H1 (cell line): ENCODE data around the gene IGSF5. TPM values are rescaled to one million over a fixed set of nuclear protein-coding genes. Genes with fewer than 3 reads are reported as not detected.

Experiments
- CTCF ChIA-PET: fragments of 300-600 bp; sonication (Branson Sonifier 250); formaldehyde crosslinking; loops from one replicate; lab custom pipeline; 2021; ENCODE audit not compliant: partially characterized antibody; lab: Charles Lee
- POLR2A ChIA-PET: fragments of 300-600 bp; sonication (Branson Sonifier 250); formaldehyde crosslinking; loops from one replicate; lab custom pipeline; 2021; ENCODE audit warnings: inconsistent platforms; ENCODE audit not compliant: partially characterized antibody; lab: Charles Lee
- DNase-seq, 2 experiments: peaks; one replicate each; pipeline versions ENCODE4 v3.0.0 to v3.0.0-alpha.2; 2010 to 2022; ENCODE audit warnings: low spot score in 2 of 2, low read depth in 1 of 2, mixed read lengths in 1 of 2
- FAIRE-seq: peaks from 2 replicates; lab custom pipeline; 2011; peaks lifted over from hg19 to GRCh38; lab: Jason Lieb, UNC
- H2AFZ ChIP-seq: 2 replicates; pipeline ENCODE4 v1.8.1; 2012; ENCODE audit warnings: low read length, inconsistent platforms
- H2AK5ac ChIP-seq: 2 replicates; pipeline ENCODE4 v1.6.1; 2013; ENCODE audit warnings: low read depth, low read length
- H2BK120ac ChIP-seq: replicated peaks from 2 replicates; pipeline ENCODE3; 2013; ENCODE audit warnings: low read depth, low read length, inconsistent platforms
- H2BK12ac ChIP-seq: 2 replicates; pipeline ENCODE4 v1.6.1; 2013; ENCODE audit warnings: low read depth, low read length
- H2BK15ac ChIP-seq: 2 replicates; pipeline ENCODE4 v1.6.1; 2013; ENCODE audit warnings: low read length
- H2BK20ac ChIP-seq: 2 replicates; pipeline ENCODE4 v1.6.1; 2013; ENCODE audit warnings: low read length
- H2BK5ac ChIP-seq: 2 replicates; pipeline ENCODE4 v1.6.1; 2013; ENCODE audit warnings: low read depth, low read length
- H3K14ac ChIP-seq: 2 replicates; pipeline ENCODE4 v1.6.1; 2013; ENCODE audit warnings: inconsistent platforms; ENCODE audit not compliant: insufficient read length
- H3K18ac ChIP-seq: 2 replicates; pipeline ENCODE4 v1.6.1; 2013; ENCODE audit warnings: low read length; ENCODE audit errors: extremely low read depth
- H3K23ac ChIP-seq: 2 replicates; pipeline ENCODE4 v1.6.1; 2013; ENCODE audit warnings: inconsistent platforms; ENCODE audit not compliant: insufficient read length
- H3K23me2 ChIP-seq: 2 replicates; pipeline ENCODE4 v1.6.1; 2013; ENCODE audit warnings: low read depth, low read length
- H3K27ac ChIP-seq: 2 replicates; pipeline ENCODE4 v1.6.1; 2011; ENCODE audit warnings: low read depth, low read length, inconsistent platforms
- H3K27me3 ChIP-seq, 4 experiments: replicated peaks in 1 of 4; 1 replicate in 1 of 4; 2 replicates in 3 of 4; pipeline versions ENCODE4 v1.6.1 to v1.8.1; 2011 to 2013; ENCODE audit warnings: low read length in 3 of 4, mild to moderate bottlenecking in 3 of 4, inconsistent platforms in 2 of 4, mixed read lengths in 2 of 4, moderate library complexity in 1 of 4; ENCODE audit not compliant: control insufficient read depth in 3 of 4, insufficient read depth in 3 of 4; ENCODE audit errors: extremely low read depth in 1 of 4
- H3K36me3 ChIP-seq, 4 experiments: 2 replicates each; pipeline versions ENCODE4 v1.6.1 to v1.8.1; 2011 to 2013; ENCODE audit warnings: mild to moderate bottlenecking in 4 of 4, low read length in 3 of 4, moderate library complexity in 2 of 4, control low read depth in 1 of 4, inconsistent platforms in 1 of 4; ENCODE audit not compliant: insufficient read depth in 4 of 4, control insufficient read depth in 2 of 4
- H3K4ac ChIP-seq: replicated peaks from 2 replicates; pipeline ENCODE3; 2013; ENCODE audit warnings: low read length, low read depth, mixed read lengths, inconsistent platforms; ENCODE audit not compliant: insufficient read length
- H3K4me1 ChIP-seq, 4 experiments: replicated peaks in 1 of 4; 1 replicate in 1 of 4; 2 replicates in 3 of 4; pipeline versions ENCODE4 v1.6.1 to v1.8.1; 2011 to 2013; ENCODE audit warnings: low read length in 3 of 4, inconsistent platforms in 2 of 4, mixed read lengths in 1 of 4; ENCODE audit not compliant: insufficient read depth in 4 of 4, control insufficient read depth in 3 of 4
- H3K4me2 ChIP-seq, 2 experiments: 2 replicates each; pipeline versions ENCODE4 v1.6.1 to v1.8.1; 2011 to 2013; ENCODE audit warnings: low read depth in 2 of 2, low read length in 2 of 2, control low read depth in 1 of 2, inconsistent platforms in 1 of 2, mild to moderate bottlenecking in 1 of 2; ENCODE audit not compliant: insufficient read depth in 1 of 2
- H3K4me3 ChIP-seq, 4 experiments: fragments of 200-600, 300-600 bp in 1 of 4; sonication (generic), shearing (Covaris generic), sonication (Bioruptor Twin) in 1 of 4; 2 replicates each; pipeline versions ENCODE4 v1.5.1 to v1.8.1; 2011 to 2016; ENCODE audit warnings: low read length in 4 of 4, low read depth in 3 of 4, control low read depth in 2 of 4, inconsistent platforms in 2 of 4, mild to moderate bottlenecking in 2 of 4, mixed read lengths in 1 of 4, moderate library complexity in 1 of 4; ENCODE audit not compliant: insufficient read depth in 2 of 4; ENCODE audit errors: extremely low read depth in 1 of 4
- H3K56ac ChIP-seq: replicated peaks from 2 replicates; pipeline ENCODE3; 2013; ENCODE audit warnings: low read depth, mild to moderate bottlenecking, mixed read lengths, low read length, inconsistent platforms; ENCODE audit not compliant: insufficient read length
- H3K79me1 ChIP-seq: 2 replicates; pipeline ENCODE4 v1.6.1; 2013; ENCODE audit warnings: low read depth, low read length, control low read depth
- H3K79me2 ChIP-seq, 2 experiments: 2 replicates each; pipeline versions ENCODE4 v1.6.1 to v1.8.1; 2012 to 2013; ENCODE audit warnings: low read length in 2 of 2, mild to moderate bottlenecking in 2 of 2, inconsistent platforms in 1 of 2; ENCODE audit not compliant: insufficient read depth in 2 of 2, control insufficient read depth in 1 of 2
- H3K9ac ChIP-seq, 4 experiments: replicated peaks in 1 of 4; 1 replicate in 1 of 4; 2 replicates in 3 of 4; pipeline versions ENCODE4 v1.6.1 to v1.8.1; 2011 to 2013; ENCODE audit warnings: low read depth in 3 of 4, low read length in 3 of 4, control low read depth in 2 of 4, mild to moderate bottlenecking in 2 of 4, moderate library complexity in 2 of 4, inconsistent platforms in 1 of 4; ENCODE audit errors: extremely low read depth in 1 of 4
- H3K9me3 ChIP-seq, 2 experiments: 2 replicates each; pipeline versions ENCODE4 v1.6.1 to v1.8.1; 2012 to 2013; ENCODE audit warnings: mild to moderate bottlenecking in 2 of 2, moderate library complexity in 2 of 2, control low read depth in 1 of 2, inconsistent platforms in 1 of 2, low read depth in 1 of 2, low read length in 1 of 2, mixed read lengths in 1 of 2; ENCODE audit not compliant: insufficient read depth in 2 of 2
- H4K20me1 ChIP-seq, 2 experiments: replicated peaks in 1 of 2; 2 replicates each; pipeline versions ENCODE3 to v1.8.1; 2011 to 2013; ENCODE audit warnings: inconsistent platforms in 2 of 2, low read length in 2 of 2, mild to moderate bottlenecking in 1 of 2; ENCODE audit not compliant: insufficient read depth in 2 of 2, control insufficient read depth in 1 of 2
- H4K5ac ChIP-seq: 2 replicates; pipeline ENCODE4 v1.6.1; 2013; ENCODE audit warnings: low read length, low read depth, mixed read lengths, inconsistent platforms; ENCODE audit not compliant: insufficient read length
- H4K8ac ChIP-seq: 2 replicates; pipeline ENCODE4 v1.8.0; 2013; ENCODE audit warnings: mild to moderate bottlenecking, moderate library complexity, low read length, inconsistent platforms; ENCODE audit not compliant: insufficient read depth; ENCODE audit errors: extremely low read depth
- H4K91ac ChIP-seq: replicated peaks from 2 replicates; pipeline ENCODE3; 2013; ENCODE audit warnings: low read length, mixed read lengths, inconsistent platforms; ENCODE audit not compliant: insufficient read length
- BACH1 ChIP-seq: IDR thresholded peaks from 2 replicates; pipeline ENCODE4 v1.6.1; 2012; ENCODE audit warnings: low read length, improper control_type of control experiment
- CBX8 ChIP-seq: fragments of 300-800, 300-1000 bp; sonication (generic); IDR thresholded peaks from 2 replicates; pipeline ENCODE4 v1.7.1; 2016; ENCODE audit warnings: low read depth, low read length, borderline replicate concordance
- GABPA ChIP-seq: IDR thresholded peaks from 2 replicates; pipeline ENCODE4 v1.6.1; 2011; ENCODE audit warnings: mild to moderate bottlenecking, low read length, moderate library complexity, borderline replicate concordance; ENCODE audit not compliant: insufficient read depth
- GTF2F1 ChIP-seq: IDR thresholded peaks from 2 replicates; pipeline ENCODE4 v1.6.1; 2012; ENCODE audit warnings: low read depth, low read length, improper control_type of control experiment, borderline replicate concordance
- HDAC6 ChIP-seq: IDR thresholded peaks from one replicate; pipeline ENCODE4 v1.7.1; 2012; ENCODE audit warnings: low read depth, mild to moderate bottlenecking, inconsistent platforms, low read length, moderate library complexity
- JUN ChIP-seq: IDR thresholded peaks from 2 replicates; pipeline ENCODE4 v1.6.1; 2011; ENCODE audit warnings: low read depth, mild to moderate bottlenecking, improper control_type of control experiment, low read length
- POLR2AphosphoS5 ChIP-seq: IDR thresholded peaks from 2 replicates; pipeline ENCODE4 v1.6.1; 2011; ENCODE audit warnings: low read depth, low read length
- RFX5 ChIP-seq: IDR thresholded peaks from 2 replicates; pipeline ENCODE4 v1.6.1; 2011; ENCODE audit warnings: low read depth, low read length, improper control_type of control experiment, borderline replicate concordance
- SP2 ChIP-seq: IDR thresholded peaks from 2 replicates; pipeline ENCODE4 v1.6.1; 2012; ENCODE audit warnings: mild to moderate bottlenecking, low read length, inconsistent platforms
- TAF1 ChIP-seq: IDR thresholded peaks from 2 replicates; pipeline ENCODE4 v1.6.1; 2011; ENCODE audit warnings: mild to moderate bottlenecking, low read depth, low read length
- USF2 ChIP-seq: IDR thresholded peaks from 2 replicates; pipeline ENCODE4 v1.6.1; 2011; ENCODE audit warnings: low read length, improper control_type of control experiment
- YY1 ChIP-seq: IDR thresholded peaks from 2 replicates; pipeline ENCODE4 v1.6.1; 2011; ENCODE audit warnings: low read depth, mild to moderate bottlenecking, low read length
- WGBS, 2 experiments: shearing (Covaris generic) in 1 of 2; methylation state at CpG; one replicate each; pipeline versions ENCODE4 v1.1.6 to v1.1.7; 2013 to 2015; ENCODE audit warnings: low lambda C conversion rate in 2 of 2, mixed read lengths in 2 of 2, inconsistent platforms in 1 of 2, low coverage in 1 of 2, missing lambda C conversion rate in 1 of 2; ENCODE audit not compliant: insufficient replicate concordance in 2 of 2, insufficient coverage in 1 of 2, insufficient read length in 1 of 2; ENCODE audit errors: extremely low coverage in 1 of 2, missing lambda C conversion rate in 1 of 2; 5-methylcytosine and 5-hydroxymethylcytosine counted together
- polyA plus RNA-seq, 7 experiments: library from polyadenylated mRNA; depleted of rRNA in 3 of 7; stranded (reverse) in 5 of 7; unstranded in 2 of 7; fragments of >200 nt in 5 of 7; fragments of 200-250 nt in 2 of 7; gene quantifications; 1 replicate in 5 of 7; 2 replicates in 1 of 7; 4 replicates in 1 of 7; pipeline versions ENCODE4 v1.2.1 to v1.2.3, GENCODE V29; 2011 to 2013; ENCODE audit warnings: missing spikeins in 2 of 7, mixed read lengths in 2 of 7
- total RNA-seq: library from RNA; stranded (reverse); fragmentation: NEBNext Ultra II Directional; extraction: Animal tissue kit (Norgen Biotek cat#: 25700); gene quantifications from 2 replicates; pipeline ENCODE4 v1.2.1, GENCODE V29; 2021

IGSF5 gene
- total and polyA plus RNA-seq, 2 of the 8 experiments (the other 6 are each of a cell fraction or from before 2014, with no cell fraction given), result 4.4 to 5.4 TPM

- Histone ChIP-seq H2BK20ac (no peak overlapping the region), H3K9me3 (peaks cover 0 to 4% of the 10 kb centered on the region in 2 experiments; a peak in 1 of 4 replicates), H3K14ac (no peak overlapping the region), H3K36me3 (no peaks in the 10 kb centered on the region), H2AFZ (no peak overlapping the region), H3K79me2 (no peaks in the 10 kb centered on the region), H4K8ac (no peak overlapping the region), H4K91ac (no peak overlapping the region), H3K56ac (no peak overlapping the region), H3K9ac (no peak overlapping the region), H3K4me1 (no peaks in the 10 kb centered on the region), H3K23ac (no peak overlapping the region), H2BK12ac (no peak overlapping the region), H4K20me1 (no peaks in the 10 kb centered on the region), H2BK5ac (no peak overlapping the region), H2BK15ac (no peak overlapping the region), H3K4me2 (no peak overlapping the region), H3K4ac (no peak overlapping the region), H3K27ac (no peak overlapping the region), H3K23me2 (no peaks in the 10 kb centered on the region), H3K4me3 (no peak overlapping the region), H3K79me1 (no peaks in the 10 kb centered on the region), H4K5ac (no peak overlapping the region), H2AK5ac (no peak overlapping the region), H3K18ac (no peak overlapping the region), H2BK120ac (no peak overlapping the region), H3K27me3 (peaks cover 0 to 1% (median 0%) of the 10 kb centered on the region in 4 experiments; a peak in 1 of 7 replicates)
- FAIRE-seq (no peak), DNase-seq (no peak)
- ChIA-PET CTCF (no interaction called here), POLR2A (interaction anchor here (1.2 kb wide), 1 partner anchor 10 kb away, joined by 3 read pairs; no protein-coding TSS in a partner anchor)
- 92% methylated on average over 3 of the region's 3 CpGs; no CpG with 5 or more reads in 1 of the 2 experiments for WGBS, 2 experiments
- TF ChIP-seq YY1, result no peak
- TF ChIP-seq HDAC6, result no peak
- no peak for TF ChIP-seq POLR2AphosphoS5
- no peak for TF ChIP-seq RFX5
- no peak for TF ChIP-seq SP2
- TF ChIP-seq GABPA, result no peak
- no peak for TF ChIP-seq CBX8
- no peak for TF ChIP-seq USF2
- TF ChIP-seq JUN, result no peak
- no peak for TF ChIP-seq GTF2F1
- TF ChIP-seq BACH1, result no peak
- TF ChIP-seq TAF1, result no peak
These were observed 59.3 kb downstream of the IGSF5 start for GRCh38 chr21:39804240-39804639.
